Ishikawa (cell line): ENCODE measurements around the gene SCYGR4.
"Not testable (repeated sequence)": the region's sequence is repeated elsewhere in the genome, so short reads cannot be mapped to it uniquely, and the experiment has no call there.

Experiments used
- CEBPB ChIP-seq: IDR thresholded peaks from 2 replicates; pipeline ENCODE4 v1.6.1; 2012
- CREB1 ChIP-seq: IDR thresholded peaks from 2 replicates; pipeline ENCODE4 v1.6.1; 2012; ENCODE audit warnings: low read depth
- EGR1 ChIP-seq: IDR thresholded peaks from 2 replicates; pipeline ENCODE4 v1.6.1; 2012
- EP300 ChIP-seq: IDR thresholded peaks from 2 replicates; pipeline ENCODE4 v1.6.1; 2012; ENCODE audit warnings: borderline replicate concordance
- FOXM1 ChIP-seq: IDR thresholded peaks from 2 replicates; pipeline ENCODE4 v1.6.1; 2012; ENCODE audit warnings: low read depth, borderline replicate concordance
- MAX ChIP-seq: IDR thresholded peaks from 2 replicates; pipeline ENCODE4 v1.6.1; 2012
- RAD21 ChIP-seq: IDR thresholded peaks from 2 replicates; pipeline ENCODE4 v1.6.1; 2012; ENCODE audit warnings: low read depth
- TAF1 ChIP-seq: IDR thresholded peaks from 2 replicates; pipeline ENCODE4 v1.6.1; 2012; ENCODE audit warnings: low read depth, mild to moderate bottlenecking
- TEAD4 ChIP-seq: IDR thresholded peaks from 2 replicates; pipeline ENCODE4 v1.6.1; 2012
- USF1 ChIP-seq: IDR thresholded peaks from 2 replicates; pipeline ENCODE4 v1.6.1; 2012
- YY1 ChIP-seq: IDR thresholded peaks from 2 replicates; pipeline ENCODE4 v1.6.1; 2012; ENCODE audit warnings: low read depth
- ZBTB7A ChIP-seq: IDR thresholded peaks from 2 replicates; pipeline ENCODE4 v1.6.1; 2012; ENCODE audit warnings: low read depth
- TF ChIP-seq, protein P1 (sequence below): IDR thresholded peaks from 2 replicates; pipeline ENCODE4 v1.6.1; 2012; ENCODE audit warnings: low read depth, mild to moderate bottlenecking

The SCYGR4 gene

DNA sequence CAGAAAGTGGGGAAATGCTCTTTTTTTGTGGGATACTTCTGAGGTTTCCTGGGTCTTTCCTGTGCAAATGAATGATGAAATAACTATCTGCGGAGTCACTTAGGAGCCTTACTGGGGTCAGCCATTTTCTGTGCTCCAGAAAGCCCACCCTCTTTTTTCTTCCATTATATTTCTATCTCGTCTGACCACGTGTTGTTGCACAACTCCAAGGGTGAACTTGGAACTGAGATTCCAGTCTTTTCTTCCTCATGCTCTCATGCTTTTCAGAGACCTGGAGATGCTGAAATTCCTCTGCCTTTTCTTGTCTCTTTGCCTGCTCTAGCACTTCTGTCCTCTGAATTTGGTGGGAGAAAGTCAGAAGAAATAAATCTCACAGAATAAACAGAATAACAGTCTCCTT lies 44.5 kb downstream of the SCYGR4 start:
- TF ChIP-seq TAF1 (no peak), ZBTB7A (no peak), USF1 (no peak), CREB1 (no peak), FOXM1 (no peak), EGR1 (no peak), YY1 (no peak), RAD21 (no peak), CEBPB (no peak)
- TF ChIP-seq, protein P1, sequence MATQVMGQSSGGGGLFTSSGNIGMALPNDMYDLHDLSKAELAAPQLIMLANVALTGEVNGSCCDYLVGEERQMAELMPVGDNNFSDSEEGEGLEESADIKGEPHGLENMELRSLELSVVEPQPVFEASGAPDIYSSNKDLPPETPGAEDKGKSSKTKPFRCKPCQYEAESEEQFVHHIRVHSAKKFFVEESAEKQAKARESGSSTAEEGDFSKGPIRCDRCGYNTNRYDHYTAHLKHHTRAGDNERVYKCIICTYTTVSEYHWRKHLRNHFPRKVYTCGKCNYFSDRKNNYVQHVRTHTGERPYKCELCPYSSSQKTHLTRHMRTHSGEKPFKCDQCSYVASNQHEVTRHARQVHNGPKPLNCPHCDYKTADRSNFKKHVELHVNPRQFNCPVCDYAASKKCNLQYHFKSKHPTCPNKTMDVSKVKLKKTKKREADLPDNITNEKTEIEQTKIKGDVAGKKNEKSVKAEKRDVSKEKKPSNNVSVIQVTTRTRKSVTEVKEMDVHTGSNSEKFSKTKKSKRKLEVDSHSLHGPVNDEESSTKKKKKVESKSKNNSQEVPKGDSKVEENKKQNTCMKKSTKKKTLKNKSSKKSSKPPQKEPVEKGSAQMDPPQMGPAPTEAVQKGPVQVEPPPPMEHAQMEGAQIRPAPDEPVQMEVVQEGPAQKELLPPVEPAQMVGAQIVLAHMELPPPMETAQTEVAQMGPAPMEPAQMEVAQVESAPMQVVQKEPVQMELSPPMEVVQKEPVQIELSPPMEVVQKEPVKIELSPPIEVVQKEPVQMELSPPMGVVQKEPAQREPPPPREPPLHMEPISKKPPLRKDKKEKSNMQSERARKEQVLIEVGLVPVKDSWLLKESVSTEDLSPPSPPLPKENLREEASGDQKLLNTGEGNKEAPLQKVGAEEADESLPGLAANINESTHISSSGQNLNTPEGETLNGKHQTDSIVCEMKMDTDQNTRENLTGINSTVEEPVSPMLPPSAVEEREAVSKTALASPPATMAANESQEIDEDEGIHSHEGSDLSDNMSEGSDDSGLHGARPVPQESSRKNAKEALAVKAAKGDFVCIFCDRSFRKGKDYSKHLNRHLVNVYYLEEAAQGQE = no peak

- TF ChIP-seq MAX (no peak), RAD21 (no peak), USF1 (no peak), FOXM1 (no peak), TAF1 (no peak), TEAD4 (no peak), EGR1 (no peak)
- TF ChIP-seq, protein P1 = no peak
These were observed 48.1 kb downstream of the SCYGR4 start for GRCh38 chr2:227665189-227665940.

DNA sequence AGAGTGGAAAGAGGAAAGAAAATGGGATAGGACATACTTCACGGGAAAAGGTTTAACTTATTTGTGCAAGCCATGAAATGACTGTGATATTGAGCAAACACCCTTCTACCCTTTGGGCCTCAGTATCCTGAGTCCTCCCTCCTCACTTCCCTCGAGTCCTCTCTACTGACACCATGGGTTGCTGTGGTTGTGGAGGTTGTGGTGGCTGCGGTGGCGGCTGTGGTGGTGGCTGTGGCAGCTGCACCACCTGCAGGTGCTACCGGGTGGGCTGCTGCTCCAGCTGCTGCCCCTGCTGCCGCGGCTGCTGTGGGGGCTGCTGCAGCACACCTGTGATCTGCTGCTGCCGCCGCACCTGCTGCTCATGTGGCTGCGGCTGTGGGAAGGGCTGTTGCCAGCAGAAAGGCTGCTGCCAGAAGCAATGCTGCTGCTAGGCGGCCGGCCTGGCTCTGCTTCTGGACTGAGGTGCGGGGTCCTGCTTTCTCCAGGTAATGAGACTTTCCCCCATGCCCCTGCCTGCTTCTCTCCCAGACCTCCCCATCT lies 49.4 kb downstream of the SCYGR4 start, which contains the start of gene SCYGR5:
TSS of gene SCYGR5 (plus strand) at position 174 of the 540 bp plus-strand sequence. CDS start at position 174, 0 bp downstream.
- TF ChIP-seq, protein P1 = not testable (repeated sequence)
- not testable (repeated sequence) for TF ChIP-seq EP300, MAX
